Stimulated activated CD4-positive, alpha-beta T cell treated with anti-CD3 and anti-CD28 coated beads, Interleukin-4, amount 100 ng/mL, for 1 hour (primary cell): ENCODE results near the gene IFNA21.
"Not testable (repeated sequence)": the region's sequence is repeated elsewhere in the genome, so short reads cannot be mapped to it uniquely, and the experiment has no call there.

ENCODE experiments used
- DNase-seq: peaks from one replicate; pipeline ENCODE4 v3.0.0-alpha.2; 2020

The IFNA21 gene

DNA sequence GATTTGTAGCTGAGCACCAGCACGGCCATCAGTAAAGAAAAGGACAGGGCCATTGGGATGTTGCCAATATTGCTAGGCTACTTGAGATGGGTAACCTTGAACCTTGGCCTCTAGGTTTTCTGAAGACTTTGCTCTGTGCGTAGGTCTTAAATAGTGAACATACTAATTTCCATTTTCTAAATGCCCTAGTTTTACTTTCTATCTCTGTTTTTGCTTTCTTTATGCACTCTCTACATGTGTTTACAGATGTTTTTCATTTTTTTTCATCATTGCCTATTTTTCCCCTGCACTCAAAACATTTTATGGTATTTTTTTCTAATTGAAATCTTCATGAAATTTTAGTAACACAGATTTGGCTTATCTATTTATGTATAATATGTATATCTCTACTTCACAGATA is at the start of gene IFNA21:
Gene IFNA21 (minus strand): TSS at position 101 of the 400 bp plus-strand sequence. CDS start 48 bp downstream, at position 53.
- not testable (repeated sequence) for DNase-seq

DNA sequence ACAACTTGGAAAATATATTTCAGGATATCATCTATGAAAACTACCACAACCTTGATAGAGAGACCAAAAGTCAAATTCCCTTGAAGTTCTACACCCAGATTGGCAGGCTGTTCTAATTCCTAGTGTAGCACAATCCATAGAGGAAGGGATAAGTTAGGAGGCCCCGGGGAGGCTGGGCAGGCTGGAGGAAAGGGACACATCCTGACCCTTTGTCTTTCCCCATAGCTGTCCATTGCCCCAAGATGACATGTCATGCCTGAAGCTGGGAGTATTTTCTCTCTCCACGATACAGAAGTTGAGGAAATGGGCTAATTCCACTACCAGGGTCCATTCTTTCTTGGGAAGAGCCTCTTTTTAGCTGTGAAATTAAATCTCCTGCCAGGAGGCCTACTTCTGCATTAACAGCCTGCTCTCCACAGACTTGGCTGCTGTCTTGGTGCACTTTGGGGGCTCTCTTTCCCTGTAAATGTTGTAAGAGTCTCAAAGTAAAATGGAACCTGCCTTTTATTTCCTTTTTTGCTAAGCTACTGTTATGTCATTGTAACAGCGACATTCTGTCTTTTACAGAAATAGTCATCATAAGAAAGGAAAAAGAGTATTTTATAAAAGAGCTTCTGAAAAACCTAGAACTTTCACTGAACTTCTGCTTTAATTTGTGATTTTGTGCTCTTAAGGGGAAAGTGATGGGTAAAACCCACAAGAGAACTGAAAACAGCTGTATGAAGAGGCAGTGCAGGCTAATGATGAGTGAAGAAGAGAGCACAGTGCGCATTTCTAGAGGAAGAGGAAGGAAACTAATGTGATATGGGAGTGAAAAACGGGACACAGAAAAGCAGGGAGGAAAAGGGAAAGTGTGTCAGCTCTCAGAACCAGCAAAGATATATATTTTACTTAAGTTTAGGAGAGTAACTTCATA is 47.2 kb upstream of the IFNA21 start:
- DNase-seq: not testable (repeated sequence)

DNA sequence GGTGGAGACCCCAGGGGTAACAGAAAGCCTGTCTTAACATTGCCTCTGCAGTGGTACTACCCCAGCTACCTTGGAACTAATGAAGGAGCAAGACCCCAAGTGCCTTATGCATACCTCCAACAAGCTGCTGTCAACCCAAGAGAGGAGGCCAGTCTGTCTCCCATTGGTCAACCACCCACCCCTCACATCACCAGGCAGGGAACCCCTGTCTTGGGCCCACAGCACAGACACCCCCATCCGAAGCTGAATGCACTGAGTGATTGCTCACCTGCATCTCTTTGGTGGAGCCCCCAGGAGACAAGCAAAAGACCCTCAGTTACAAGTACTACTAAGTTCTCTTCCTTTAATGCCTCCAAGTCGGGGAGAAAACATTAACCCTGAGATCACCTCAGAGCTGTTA is 45.7 kb upstream of the IFNA21 start:
- not testable (repeated sequence) for DNase-seq

DNA sequence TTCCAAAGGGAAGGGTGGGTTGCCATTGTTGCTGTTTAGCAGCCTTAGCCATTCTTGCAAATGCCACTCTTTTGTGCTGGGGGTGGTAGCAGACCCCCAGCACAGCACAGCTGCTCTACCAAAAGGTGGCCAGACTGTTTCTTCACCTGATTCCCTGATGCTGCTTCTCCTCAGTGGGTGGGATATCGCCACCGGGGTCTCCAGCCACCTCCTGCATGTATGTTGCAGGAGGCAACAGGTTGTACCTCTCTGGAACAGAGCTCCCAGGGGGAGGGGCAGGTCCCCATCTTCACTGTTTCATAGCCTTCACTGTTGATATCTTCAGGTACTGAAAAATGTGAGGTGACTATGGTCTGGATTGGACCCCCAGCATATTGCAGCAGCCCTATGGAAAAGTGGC is 44.3 kb upstream of the IFNA21 start:
- DNase-seq: not testable (repeated sequence)

DNA sequence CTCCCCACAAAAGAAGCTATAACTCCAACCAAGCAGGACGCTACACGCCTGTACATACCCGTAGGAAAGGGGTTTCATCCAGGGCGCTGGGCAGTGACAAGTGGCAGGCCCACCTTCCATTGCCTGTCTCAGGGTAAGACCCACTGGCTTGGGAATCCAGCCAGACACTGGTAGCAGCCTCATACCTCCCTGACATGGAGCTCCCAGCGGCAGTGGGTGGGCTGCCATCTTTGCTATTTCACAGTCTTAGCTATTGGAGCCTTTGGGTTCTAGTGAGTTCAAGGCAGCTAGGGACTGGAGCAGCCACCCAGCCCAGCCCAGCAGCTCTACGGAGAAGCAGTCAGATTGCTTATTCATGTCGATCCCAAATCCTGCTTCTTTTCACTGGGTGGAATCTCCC is 43.9 kb upstream of the IFNA21 start:
- DNase-seq: no peak

DNA sequence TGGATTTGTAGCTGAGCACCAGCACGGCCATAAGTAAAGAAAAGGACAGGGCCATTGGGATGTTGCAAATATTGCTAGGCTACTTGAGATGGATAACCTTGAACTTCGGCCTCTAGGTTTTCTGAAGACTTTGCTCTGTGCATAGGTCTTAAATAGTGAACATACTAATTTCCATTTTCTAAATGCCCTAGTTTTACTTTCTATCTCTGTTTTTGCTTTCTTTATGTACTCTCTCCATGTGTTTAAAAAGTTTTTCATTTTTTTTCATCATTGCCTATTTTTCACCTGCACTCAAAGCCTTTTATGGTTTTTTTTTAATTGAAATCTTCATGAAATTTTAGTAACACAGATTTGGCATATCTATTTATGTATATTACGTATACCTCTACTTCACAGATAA is 40.6 kb upstream of the IFNA21 start, which contains the start of gene IFNA10:
Gene IFNA10 (minus strand): TSS at position 101 of the 400 bp plus-strand sequence. CDS start 46 bp downstream, at position 55.
- DNase-seq: not testable (repeated sequence)

DNA sequence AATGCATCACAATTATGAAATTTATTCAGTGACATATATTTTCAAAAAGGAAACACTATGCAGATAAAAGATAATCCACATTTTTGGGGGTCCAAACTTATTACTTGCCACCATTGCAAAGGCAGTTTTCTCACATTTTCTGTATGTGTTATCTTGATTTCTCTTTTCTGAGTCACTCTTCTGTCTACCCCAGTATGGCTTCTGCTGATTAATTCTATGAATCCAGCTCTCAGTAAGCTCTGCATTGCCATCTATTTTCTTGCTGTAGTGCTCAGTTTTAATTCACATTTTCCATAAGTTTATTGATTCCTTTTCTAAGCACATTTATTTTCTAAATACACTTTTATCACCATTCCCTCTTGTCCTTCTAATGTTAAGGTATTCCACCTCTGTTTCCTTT is 38.7 kb upstream of the IFNA21 start:
- no peak for DNase-seq

DNA sequence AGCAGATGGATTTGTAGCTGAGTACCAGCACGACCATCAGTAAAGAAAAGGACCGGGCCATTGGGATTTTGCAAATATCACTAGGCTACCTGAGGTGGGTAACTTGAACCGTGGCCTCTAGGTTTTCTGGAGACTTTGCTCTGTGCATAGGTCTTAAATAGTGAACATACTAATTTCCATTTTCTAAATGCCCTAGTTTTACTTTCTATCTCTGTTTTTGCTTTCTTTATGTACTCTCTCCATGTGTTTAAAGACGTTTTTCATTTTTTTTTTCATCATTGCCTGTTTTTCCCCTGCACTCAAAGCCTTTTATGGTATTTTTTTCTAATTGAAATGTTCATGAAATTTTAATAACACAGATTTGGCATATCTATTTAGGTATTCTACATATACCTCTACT is 35.6 kb upstream of the IFNA21 start, which contains the start of gene IFNA7:
Gene IFNA7 (minus strand): TSS at position 101 of the 400 bp plus-strand sequence. CDS start 40 bp downstream, at position 61.
- DNase-seq: not testable (repeated sequence)

DNA sequence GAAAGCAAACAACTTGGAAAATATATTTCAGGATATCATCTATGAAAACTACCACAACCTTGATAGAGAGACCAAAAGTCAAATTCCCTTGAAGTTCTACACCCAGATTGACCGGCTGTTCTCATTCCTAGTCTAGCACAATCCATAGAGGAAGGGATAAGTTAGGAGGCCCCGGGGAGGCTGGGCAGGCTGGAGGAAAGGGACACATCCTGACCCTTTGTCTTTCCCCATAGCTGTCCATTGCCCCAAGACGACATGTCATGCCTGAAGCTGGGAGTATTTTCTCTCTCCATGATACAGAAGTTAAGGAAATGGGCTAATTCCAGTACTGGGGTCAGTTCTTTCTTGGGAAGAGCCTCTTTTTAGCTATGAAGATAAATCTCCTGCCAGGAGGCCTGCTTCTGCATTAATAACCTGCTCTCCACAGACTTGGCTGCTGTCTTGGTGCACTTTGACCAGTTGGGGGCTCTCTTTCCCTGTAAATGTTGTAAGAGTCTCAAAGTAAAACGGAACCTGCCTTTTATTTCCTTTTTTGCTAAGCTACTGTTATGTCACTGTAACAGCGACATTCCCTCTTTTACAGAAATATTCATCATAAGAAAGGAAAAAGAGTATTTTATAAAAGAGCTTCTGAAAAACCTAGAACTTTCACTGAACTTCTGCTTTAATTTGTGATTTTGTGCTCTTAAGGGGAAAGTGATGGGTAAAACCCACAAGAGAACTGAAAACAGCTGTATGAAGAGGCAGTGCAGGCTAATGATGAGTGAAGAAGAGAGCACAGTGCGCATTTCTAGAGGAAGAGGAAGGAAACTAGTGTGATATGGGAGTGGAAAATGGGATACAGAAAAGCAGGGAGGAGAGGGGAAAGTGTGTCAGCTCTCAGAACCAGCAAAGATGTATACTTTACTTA is 28.7 kb upstream of the IFNA21 start:
- DNase-seq: not testable (repeated sequence)

DNA sequence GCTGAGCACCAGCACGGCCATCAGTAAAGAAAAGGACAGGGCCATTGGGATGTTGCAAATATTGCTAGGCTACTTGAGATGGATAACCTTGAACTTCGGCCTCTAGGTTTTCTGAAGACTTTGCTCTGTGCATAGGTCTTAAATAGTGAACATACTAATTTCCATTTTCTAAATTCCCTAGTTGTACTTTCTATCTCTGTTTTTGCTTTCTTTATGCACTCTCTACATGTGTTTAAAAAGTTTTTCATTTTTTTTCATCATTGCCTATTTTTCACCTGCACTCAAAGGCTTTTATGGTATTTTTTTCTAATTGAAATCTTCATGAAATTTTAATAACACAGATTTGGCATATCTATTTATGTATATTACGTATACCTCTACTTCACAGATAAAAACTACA is 21.0 kb upstream of the IFNA21 start, which contains the start of gene IFNA4:
Gene IFNA4 (minus strand): TSS at position 101 of the 400 bp plus-strand sequence. CDS start 56 bp downstream, at position 45.
- not testable (repeated sequence) for DNase-seq

DNA sequence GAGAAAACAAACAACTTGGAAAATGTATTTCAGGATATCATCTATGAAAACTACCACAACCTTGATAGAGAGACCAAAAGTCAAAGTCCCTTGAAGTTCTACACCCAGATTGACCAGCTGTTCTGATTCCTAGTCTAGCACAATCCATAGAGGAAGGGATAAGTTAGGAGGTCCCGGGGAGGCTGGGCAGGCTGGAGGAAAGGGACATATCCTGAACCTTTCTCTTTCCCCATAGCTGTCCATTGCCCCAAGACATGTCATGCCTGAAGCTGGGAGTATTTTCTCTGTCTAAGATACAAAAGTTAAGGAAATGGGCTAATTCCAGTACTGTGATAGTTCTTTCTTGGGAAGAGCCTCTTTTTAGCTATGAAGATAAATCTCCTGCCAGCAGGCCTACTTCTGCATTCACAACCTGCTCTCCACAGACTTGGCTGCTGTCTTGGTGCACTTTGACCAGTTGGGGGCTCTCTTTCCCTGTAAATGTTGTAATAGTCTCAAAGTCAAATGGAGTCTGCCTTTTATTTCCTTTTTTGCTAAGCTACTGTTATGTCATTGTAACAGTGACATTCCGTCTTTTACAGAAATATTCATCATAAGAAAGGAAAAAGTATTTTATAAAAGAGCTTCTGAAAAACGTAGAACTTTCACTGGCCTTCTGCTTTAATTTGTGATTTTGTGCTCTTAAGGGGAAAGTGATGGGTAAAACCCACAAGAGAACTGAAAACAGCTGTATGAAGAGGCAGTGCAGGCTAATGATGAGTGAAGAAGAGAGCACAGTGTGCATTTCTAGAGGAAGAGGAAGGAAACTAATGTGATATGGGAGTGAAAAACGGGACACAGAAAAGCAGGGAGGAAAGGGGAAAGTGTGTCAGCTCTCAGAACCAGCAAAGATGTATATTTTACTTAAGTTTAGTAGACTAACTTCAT is 16.6 kb upstream of the IFNA21 start:
- DNase-seq: not testable (repeated sequence)

DNA sequence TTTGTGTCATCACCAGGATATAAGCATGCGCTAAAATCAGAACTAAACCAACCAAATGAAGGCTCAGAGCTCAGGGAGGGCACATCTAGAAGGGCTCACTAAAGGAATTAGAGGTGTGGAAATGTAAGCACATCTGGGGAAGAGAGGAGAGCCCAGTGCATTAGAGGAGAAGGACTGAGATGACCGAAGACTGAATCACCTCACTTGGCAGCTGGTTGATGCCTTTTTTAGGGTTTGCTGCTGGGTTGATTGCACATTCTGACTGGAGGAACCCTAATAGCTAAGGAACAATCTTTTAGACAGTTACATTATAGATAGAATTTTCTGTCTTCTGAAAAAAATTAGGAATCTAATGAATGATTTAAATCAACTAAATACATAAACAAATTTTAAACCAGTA is 8.2 kb upstream of the IFNA21 start:
- DNase-seq: no peak

DNA sequence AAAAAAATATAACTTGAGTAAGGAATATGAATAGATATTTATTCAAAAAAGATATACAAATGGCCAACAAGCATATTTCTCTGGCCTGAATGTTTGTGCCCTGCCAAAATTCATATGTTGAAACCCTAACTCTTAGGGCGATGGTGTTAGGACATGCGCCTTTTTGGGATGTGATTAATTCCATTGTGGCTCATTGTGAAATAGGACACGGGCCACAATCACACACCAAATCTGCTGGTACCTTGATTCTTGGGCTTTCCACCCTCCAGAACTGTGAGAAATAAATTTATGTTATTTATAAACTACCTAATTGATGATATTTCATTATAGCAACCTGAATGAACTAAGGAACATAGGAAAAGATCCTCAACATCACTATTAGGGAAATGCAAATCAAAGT is 5.7 kb upstream of the IFNA21 start:
- no peak for DNase-seq

DNA sequence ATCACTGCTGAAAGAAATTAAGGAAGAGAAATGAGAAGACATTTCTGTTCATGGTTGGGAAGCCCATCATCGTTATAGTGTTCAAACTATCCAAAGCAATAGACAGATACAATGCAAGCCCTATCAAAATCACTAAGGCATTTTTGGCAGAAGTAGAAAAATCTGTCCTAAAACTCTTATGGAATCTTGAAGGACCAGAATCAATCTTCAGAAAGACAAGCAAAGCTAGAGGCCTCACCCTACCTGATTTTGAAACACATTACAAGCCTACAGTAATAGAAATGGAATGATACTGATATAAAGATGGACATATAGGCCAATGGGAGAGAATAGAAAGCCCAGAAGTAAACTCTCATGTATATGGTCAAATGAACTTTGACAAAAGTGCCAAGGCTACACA is 4.9 kb upstream of the IFNA21 start:
- no peak for DNase-seq

DNA sequence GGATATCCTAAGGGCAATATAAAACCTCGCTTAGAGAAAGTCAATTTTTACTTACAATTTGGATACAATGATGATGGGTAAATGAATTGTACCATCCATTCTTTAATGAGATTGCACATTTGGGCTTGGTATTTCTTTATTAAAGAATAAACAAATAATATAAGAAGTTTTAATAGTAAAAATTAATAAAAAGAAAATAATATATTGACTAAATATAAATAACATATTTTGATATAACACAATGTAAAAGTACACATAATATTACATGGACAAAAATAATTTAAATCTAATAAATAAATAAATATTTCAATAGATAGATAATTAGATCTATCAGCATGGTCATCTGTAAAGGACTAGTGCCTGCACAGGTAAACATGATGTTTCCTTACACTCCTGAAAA is 944 bp downstream of the IFNA21 start:
- DNase-seq: no peak

DNA sequence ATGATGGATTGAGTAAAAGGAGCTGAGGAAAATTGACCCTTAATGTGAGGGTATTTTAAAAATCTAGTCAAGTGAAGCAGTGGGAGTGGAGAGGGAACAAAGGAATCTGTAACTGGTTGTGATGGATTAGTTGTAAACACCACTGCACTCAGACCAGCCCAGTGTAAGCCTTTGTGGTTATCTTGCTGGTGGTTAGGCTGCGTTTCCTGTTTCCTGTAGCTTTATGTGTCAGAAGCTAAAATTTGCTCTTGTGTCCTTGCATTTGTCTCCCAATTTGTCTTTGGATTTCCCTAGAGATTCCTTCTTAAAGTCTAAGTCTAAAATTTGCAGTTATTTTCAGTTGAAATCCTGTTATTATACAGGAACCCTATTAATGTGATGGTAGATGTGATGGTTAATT is 6.3 kb downstream of the IFNA21 start:
- no peak for DNase-seq

DNA sequence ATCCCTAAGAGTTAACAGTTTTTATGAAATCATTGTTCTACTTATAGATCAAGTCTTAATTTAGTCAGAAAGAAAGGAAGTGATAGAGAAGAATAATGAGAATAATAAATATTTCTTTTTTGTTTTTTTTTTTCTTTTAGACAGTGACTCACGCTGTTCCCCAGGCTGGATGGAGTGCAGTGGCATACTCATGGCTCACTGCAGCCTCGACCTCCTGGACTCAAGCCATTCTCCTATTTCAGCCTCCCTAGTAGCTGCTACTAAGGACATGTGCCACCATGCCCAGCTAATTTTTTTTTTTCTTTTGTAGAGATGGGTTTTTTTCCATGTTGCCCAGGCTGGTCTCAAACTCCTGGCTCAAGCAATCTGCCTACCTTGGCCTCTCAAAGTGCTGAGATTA is 11.0 kb downstream of the IFNA21 start:
- no peak for DNase-seq

DNA sequence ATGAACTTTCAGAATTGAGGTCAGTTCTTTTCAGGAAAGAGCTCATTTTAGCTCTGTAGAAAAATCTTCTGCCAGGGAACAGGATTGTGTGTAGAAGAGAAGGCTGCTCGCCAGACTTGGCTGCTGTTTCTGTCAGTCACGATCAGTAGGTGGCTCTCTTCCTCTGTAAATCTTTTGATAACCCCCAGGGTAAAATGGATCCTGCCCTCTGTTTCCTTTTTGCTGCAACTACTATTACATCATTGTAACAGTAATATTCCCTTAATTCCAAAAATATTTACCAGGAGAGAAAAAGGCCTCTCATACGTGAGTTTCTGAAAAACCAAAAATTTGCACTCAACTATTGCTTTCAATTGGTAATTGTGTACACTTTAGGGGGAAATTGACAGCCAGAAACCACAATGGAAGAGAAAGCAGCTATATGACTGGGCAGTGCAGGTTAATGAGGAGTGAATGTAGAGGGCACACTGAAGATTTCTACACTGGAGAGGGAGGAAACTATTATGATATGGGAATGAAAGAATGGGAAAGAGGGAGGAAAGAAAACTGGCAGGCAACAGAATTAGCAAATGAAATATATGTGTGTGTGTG is 12.3 kb downstream of the IFNA21 start:
- no peak for DNase-seq

DNA sequence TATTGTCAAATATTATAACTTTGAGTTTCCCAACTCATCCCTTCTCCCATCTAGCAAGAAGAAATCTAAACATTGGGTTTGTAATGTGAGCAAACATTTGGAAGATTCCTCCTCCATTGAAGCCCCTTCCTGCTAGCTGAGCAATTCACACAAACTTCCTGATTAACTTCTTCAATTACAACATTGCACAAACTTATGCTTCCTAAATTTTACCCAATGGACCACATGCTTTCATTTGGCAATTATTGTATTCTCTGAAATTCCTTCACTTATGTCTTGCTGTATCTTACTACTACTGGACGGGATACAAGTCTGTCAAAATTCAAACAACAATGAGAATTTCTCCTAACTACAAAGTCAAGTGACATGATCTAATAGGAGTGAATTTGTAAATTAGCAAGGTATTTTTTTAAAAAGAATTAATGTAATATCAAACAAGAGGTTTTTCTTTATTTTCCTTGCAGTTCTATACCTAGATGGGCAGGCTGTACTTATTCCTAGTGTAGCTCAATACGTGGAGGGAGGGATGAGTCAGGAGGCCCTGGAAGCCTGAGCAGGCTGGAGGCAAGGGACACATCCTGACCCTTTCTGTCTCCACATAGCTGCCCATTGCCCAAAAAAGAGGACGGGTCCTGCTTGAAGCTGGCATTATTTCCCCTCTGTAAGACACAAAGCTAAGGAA is 13.0 kb downstream of the IFNA21 start:
- no peak for DNase-seq

DNA sequence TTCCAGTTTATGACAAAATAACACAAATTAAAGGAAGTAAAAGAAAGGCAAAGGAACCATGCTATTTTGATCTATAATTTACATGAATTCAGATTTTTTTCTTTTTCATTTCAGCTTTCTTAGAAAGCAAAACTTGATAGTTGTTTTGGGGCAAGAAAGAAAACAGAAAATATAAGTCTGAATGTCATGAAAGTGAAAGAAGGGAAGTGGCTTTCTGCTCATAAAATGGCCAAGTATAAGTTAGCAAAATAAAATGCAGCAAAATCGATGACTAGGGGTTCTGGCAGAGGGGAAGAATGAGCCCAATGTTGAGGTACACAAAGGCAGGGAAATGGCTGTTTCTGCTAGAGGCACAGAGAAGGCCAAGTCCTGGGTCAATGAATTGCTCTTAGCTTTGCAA is 21.9 kb downstream of the IFNA21 start:
- no peak for DNase-seq

DNA sequence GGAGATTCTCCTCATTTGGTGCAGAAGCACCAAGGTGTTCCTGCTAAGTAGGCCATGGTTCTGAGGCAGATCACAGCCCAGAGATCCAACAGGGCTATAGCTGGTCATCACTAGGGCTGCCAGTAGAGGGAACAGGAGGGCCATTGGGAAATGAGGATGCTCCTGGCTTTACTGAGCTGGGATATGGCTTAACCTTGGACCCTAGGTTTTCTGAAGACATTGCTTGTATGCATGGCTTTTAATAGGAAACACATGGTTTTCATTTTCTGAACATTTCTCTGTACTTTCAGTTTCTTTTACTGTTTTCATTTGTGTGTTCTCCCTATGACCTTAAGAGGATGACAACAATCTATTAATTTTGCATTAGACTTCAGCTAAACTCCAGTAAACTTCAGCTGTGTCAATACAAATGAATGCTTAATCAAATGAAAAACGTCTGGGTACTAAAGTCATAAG is 25.0 kb downstream of the IFNA21 start, which contains the start of gene IFNW1:
Gene IFNW1 (minus strand): TSS at position 406 of the 456 bp plus-strand sequence. CDS start 262 bp downstream, at position 144.
- no peak for DNase-seq
